Measurements from ENCODE around the gene ATF6.

Gene ATF6

DNA sequence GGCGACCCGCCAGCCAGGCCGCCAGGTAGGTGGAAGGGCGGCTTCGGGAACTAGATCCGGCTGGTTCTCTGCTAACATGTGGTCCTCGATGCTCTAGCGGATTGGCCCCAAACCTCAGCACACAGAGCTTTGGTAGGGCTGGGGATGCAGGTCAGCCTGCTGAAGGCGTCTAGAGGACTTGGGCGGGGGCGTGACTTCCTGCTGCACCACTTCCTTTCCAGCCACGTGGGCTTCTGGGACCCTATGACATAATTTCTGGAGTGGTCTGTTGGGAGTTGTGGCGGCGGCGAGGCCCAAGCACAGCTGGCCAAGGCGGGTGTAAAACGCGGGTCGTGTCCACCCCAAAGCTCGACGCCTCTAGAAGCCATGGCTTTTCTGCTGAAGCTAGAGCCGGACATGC is 124.5 kb downstream of the ATF6 start:
- no peak overlapping the region for H3K4me3 ChIP-seq (ENCODE audit: low read depth, low read length)
- no peaks in the 10 kb centered on the region for H3K36me3 ChIP-seq (replicated peaks)
- no peak overlapping the region for H3K27ac ChIP-seq
- in situ Hi-C loops (cut with HindIII; ENCODE audit: low pct_ligation_motif_present, low sequenced_read_pairs) = no loop called here
- TF ChIP-seq CTCF (IDR thresholded peaks at IDR 0.05; ENCODE audit: low read depth, low read length, missing control alignments) = no peak
- no peak for DNase-seq
- H3K27me3 ChIP-seq (replicated peaks) = no peaks in the 10 kb centered on the region

DNA sequence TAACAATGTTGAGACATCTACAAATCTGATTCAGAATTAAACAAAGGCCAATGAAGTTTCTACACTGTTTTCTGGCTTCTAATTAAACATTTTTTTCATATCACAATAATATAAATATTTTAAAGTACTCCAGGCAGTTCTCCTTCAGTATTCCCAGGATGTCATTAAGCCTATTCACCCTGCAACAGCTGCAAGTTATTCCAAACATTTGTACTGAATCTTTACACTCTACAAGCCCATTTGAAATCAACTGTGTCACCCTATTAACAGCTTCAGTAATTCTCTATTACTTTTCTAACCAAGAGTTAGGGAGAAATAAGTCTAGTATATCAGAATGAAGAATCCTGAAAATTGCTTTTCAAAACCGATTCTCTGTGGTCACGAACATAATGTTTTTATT is 133.0 kb downstream of the ATF6 start:
- Histone ChIP-seq H3K36me3 (replicated peaks) (no peaks in the 10 kb centered on the region), H3K27me3 (replicated peaks) (no peaks in the 10 kb centered on the region), H3K4me3 (ENCODE audit: low read depth, low read length) (no peak overlapping the region), H3K27ac (no peak overlapping the region)
- TF ChIP-seq CTCF (IDR thresholded peaks at IDR 0.05; ENCODE audit: low read depth, low read length, missing control alignments) = no peak
- in situ Hi-C loops (cut with HindIII; ENCODE audit: low pct_ligation_motif_present, low sequenced_read_pairs) = no loop called here
- DNase-seq = no peak

DNA sequence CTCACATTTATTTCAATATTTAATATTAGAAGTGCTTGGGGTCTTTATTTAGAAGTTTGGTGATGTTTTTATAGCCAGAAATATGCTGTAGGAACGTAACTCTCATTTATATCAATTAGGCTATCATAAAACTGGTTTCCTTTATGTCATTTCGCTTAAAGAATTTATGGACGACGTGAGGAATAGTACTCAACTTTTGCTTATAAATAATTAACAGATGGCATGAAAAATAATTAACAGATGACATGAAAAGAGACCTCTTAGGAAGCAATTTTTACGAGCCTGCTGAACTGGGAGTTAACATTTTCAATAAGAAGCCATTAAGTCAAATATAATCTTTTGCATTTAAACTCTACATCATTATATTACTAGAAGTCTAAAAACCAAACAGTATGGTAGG is 134.0 kb downstream of the ATF6 start:
- Histone ChIP-seq H3K4me3 (ENCODE audit: low read depth, low read length) (no peak overlapping the region), H3K36me3 (replicated peaks) (no peaks in the 10 kb centered on the region), H3K27me3 (replicated peaks) (no peaks in the 10 kb centered on the region), H3K27ac (no peak overlapping the region)
- in situ Hi-C loops (cut with HindIII; ENCODE audit: low pct_ligation_motif_present, low sequenced_read_pairs) = no loop called here
- DNase-seq = no peak
- no peak for TF ChIP-seq CTCF (IDR thresholded peaks at IDR 0.05; ENCODE audit: low read depth, low read length, missing control alignments)

DNA sequence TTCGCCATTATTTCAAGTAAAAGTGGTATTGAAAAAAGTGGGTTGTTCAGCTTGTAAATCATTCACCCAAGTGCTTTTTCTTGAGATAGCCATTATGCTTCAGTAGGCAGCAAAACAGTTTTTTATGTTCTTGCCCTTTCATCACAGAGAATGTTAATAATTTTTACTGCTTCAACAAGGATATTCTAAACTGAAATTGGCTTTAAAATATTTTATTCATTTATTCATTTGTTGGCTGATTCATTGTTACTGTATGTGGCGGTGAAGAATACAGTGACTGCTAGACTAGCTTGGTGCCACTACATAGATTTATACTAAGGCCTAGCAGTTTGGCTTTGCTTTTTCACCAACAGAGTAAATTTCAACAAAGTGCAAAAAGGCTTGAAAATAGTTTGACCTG is 136.1 kb downstream of the ATF6 start:
- in situ Hi-C loops (cut with HindIII; ENCODE audit: low pct_ligation_motif_present, low sequenced_read_pairs) = no loop called here
- DNase-seq = no peak
- no peak overlapping the region for H3K4me3 ChIP-seq (ENCODE audit: low read depth, low read length)
- no peaks in the 10 kb centered on the region for H3K36me3 ChIP-seq (replicated peaks)
- no peaks in the 10 kb centered on the region for H3K27me3 ChIP-seq (replicated peaks)
- TF ChIP-seq CTCF (IDR thresholded peaks at IDR 0.05; ENCODE audit: low read depth, low read length, missing control alignments) = no peak
- H3K27ac ChIP-seq = no peak overlapping the region

GRCh38 chr1:161905269-161905884 is 139.3 kb downstream of the ATF6 start:
- Histone ChIP-seq H3K27me3 (replicated peaks) (no peaks in the 10 kb centered on the region), H3K36me3 (replicated peaks) (no peaks in the 10 kb centered on the region), H3K4me3 (ENCODE audit: low read depth, low read length) (no peak overlapping the region), H3K27ac (no peak overlapping the region)
- TF ChIP-seq CTCF (IDR thresholded peaks at IDR 0.05; ENCODE audit: low read depth, low read length, missing control alignments) = peak; percentile 63
- in situ Hi-C loops (cut with HindIII; ENCODE audit: low pct_ligation_motif_present, low sequenced_read_pairs) = no loop called here
- DNase-seq = no peak

- TF ChIP-seq CTCF (IDR thresholded peaks at IDR 0.05; ENCODE audit: low read depth, low read length, missing control alignments) = no peak
- H3K27ac ChIP-seq = no peak overlapping the region
- no peaks in the 10 kb centered on the region for H3K36me3 ChIP-seq (replicated peaks)
- no peak for DNase-seq
- H3K27me3 ChIP-seq (replicated peaks) = no peaks in the 10 kb centered on the region
- in situ Hi-C loops (cut with HindIII; ENCODE audit: low pct_ligation_motif_present, low sequenced_read_pairs) = no loop called here
- H3K4me3 ChIP-seq (ENCODE audit: low read depth, low read length) = no peak overlapping the region
Observed at GRCh38 chr1:161907265-161907664, 141.1 kb downstream of the ATF6 start.
